Small intestine (tissue), 7 donors: Measurements from ENCODE around the gene GNB1L. TPM values are rescaled to one million over a fixed set of nuclear protein-coding genes. Genes with fewer than 3 reads are reported as not detected.
"Not testable (repeated sequence)": the region's sequence is repeated elsewhere in the genome, so short reads cannot be mapped to it uniquely, and the experiment has no call there.

Experiments
- DNase-seq, 2 donors: peaks; one replicate each; pipeline versions ENCODE4 v3.0.0 to v3.0.0-alpha.2; 2013
- FAIRE-seq: peaks from 2 replicates; lab custom pipeline; 2012; peaks lifted over from hg19 to GRCh38; lab: Jason Lieb, UNC
- H3K27ac ChIP-seq, 3 donors: one replicate each; pipeline ENCODE4 v1.5.1; 2013; ENCODE audit warnings: low read length in 2 of 3, mild to moderate bottlenecking in 2 of 3, control low read depth in 1 of 3, inconsistent platforms in 1 of 3, low read depth in 1 of 3, moderate library complexity in 1 of 3
- H3K27me3 ChIP-seq, 3 donors: one replicate each; pipeline ENCODE4 v1.6.1; 2013; ENCODE audit warnings: low read length in 3 of 3, inconsistent platforms in 1 of 3; ENCODE audit not compliant: control insufficient read depth in 3 of 3, insufficient read depth in 3 of 3
- H3K36me3 ChIP-seq, 3 donors: one replicate each; pipeline ENCODE4 v1.6.1; 2013; ENCODE audit warnings: low read length in 3 of 3, inconsistent platforms in 1 of 3, low read depth in 1 of 3, mild to moderate bottlenecking in 1 of 3, moderate library complexity in 1 of 3; ENCODE audit not compliant: control insufficient read depth in 3 of 3, insufficient read depth in 2 of 3
- H3K4me1 ChIP-seq, 3 donors: one replicate each; pipeline ENCODE4 v1.6.1; 2013; ENCODE audit warnings: low read length in 2 of 3, inconsistent platforms in 1 of 3, low read depth in 1 of 3, mild to moderate bottlenecking in 1 of 3, moderate library complexity in 1 of 3; ENCODE audit not compliant: control insufficient read depth in 3 of 3, insufficient read depth in 2 of 3
- H3K4me3 ChIP-seq, 3 donors: one replicate each; pipeline ENCODE4 v1.5.1; 2013; ENCODE audit warnings: low read length in 3 of 3, control low read depth in 1 of 3, inconsistent platforms in 1 of 3, low read depth in 1 of 3, mild to moderate bottlenecking in 1 of 3, moderate library complexity in 1 of 3
- H3K9me3 ChIP-seq, 2 donors: one replicate each; pipeline ENCODE4 v1.6.1; 2013; ENCODE audit warnings: low read depth in 1 of 2, low read length in 1 of 2; ENCODE audit not compliant: control insufficient read depth in 2 of 2, insufficient read depth in 1 of 2
- WGBS, 3 donors: extraction: QIAGEN DNeasy Blood & Tissue Kit; methylation state at CpG; one replicate each; pipeline ENCODE4 v1.1.7; 2013; 5-methylcytosine and 5-hydroxymethylcytosine counted together
- polyA plus RNA-seq, 4 donors: library from polyadenylated mRNA; stranded (reverse) in 3 of 4; unstranded in 1 of 4; fragments of 200-250 nt in 3 of 4; fragments of 120-200 nt in 1 of 4; gene quantifications; one replicate each; pipeline versions ENCODE4 v1.2.1 to v1.2.3, GENCODE V29; 2013
- donor health status: healthy with polysubstance abuse.
- donor health status: control.
- donor health status: control.
- donor health status: Bipolar disorder and iron deficiency.
- donor health status: healthy.

Gene GNB1L
- polyA plus RNA-seq, 4 donors, result 4.0 to 18.9 (median 9.8) TPM

GRCh38 chr22:19837915-19838314 lies 16.8 kb downstream of the GNB1L start:
- DNase-seq, result no peak
- Histone ChIP-seq H3K27ac (no peak overlapping the region), H3K27me3 (no peaks in the 10 kb centered on the region), H3K9me3 (no peaks in the 10 kb centered on the region), H3K36me3 (no peaks in the 10 kb centered on the region), H3K4me1 (peaks cover 0 to 10% (median 3%) of the 10 kb centered on the region in 3 donors), H3K4me3 (no peak overlapping the region)
- WGBS, 3 donors, result 93 to 96% (median 93%) methylated on average over 6 of the region's 6 CpGs
- FAIRE-seq, result no peak

- peaks cover 0 to 3% (median 0%) of the 10 kb centered on the region in 3 donors for H3K4me1 ChIP-seq
- H3K27ac ChIP-seq, result no peak overlapping the region
- FAIRE-seq, result no peak
- no peaks in the 10 kb centered on the region for H3K36me3 ChIP-seq
- no peak for DNase-seq
- H3K27me3 ChIP-seq, result no peaks in the 10 kb centered on the region
- no peak overlapping the region for H3K4me3 ChIP-seq
- no peaks in the 10 kb centered on the region for H3K9me3 ChIP-seq
Observed at GRCh38 chr22:19836512-19836911, 18.2 kb downstream of the GNB1L start.

GRCh38 chr22:19834599-19834998 lies 20.1 kb downstream of the GNB1L start:
- Histone ChIP-seq H3K27ac (no peak overlapping the region), H3K9me3 (no peaks in the 10 kb centered on the region), H3K4me3 (no peak overlapping the region), H3K4me1 (no peaks in the 10 kb centered on the region), H3K36me3 (no peaks in the 10 kb centered on the region), H3K27me3 (no peaks in the 10 kb centered on the region)
- no peak for FAIRE-seq
- no peak for DNase-seq

- not testable (repeated sequence) for H3K27me3 ChIP-seq, H3K4me1 ChIP-seq, H3K4me3 ChIP-seq, H3K9me3 ChIP-seq, FAIRE-seq, H3K36me3 ChIP-seq, DNase-seq, H3K27ac ChIP-seq
- 87 to 92% (median 88%) methylated on average over 9 of the region's 9 CpGs for WGBS, 3 donors
Observed at GRCh38 chr22:19833327-19833726, 21.3 kb downstream of the GNB1L start.

GRCh38 chr22:19832476-19833108 lies 22.1 kb downstream of the GNB1L start:
- H3K4me1 ChIP-seq, result no peaks in the 10 kb centered on the region
- no peak overlapping the region for H3K27ac ChIP-seq
- WGBS, 3 donors, result 80 to 88% (median 83%) methylated on average over 7 of the region's 7 CpGs
- no peak overlapping the region for H3K4me3 ChIP-seq
- no peaks in the 10 kb centered on the region for H3K27me3 ChIP-seq
- no peak for DNase-seq
- no peak for FAIRE-seq
- no peaks in the 10 kb centered on the region for H3K9me3 ChIP-seq
- no peaks in the 10 kb centered on the region for H3K36me3 ChIP-seq

- DNase-seq, H3K4me3 ChIP-seq, H3K27ac ChIP-seq, H3K9me3 ChIP-seq, FAIRE-seq, H3K27me3 ChIP-seq, H3K4me1 ChIP-seq, H3K36me3 ChIP-seq: not testable (repeated sequence)
- 77 to 98% (median 80%) methylated on average over 3 of the region's 3 CpGs for WGBS, 3 donors
Observed at GRCh38 chr22:19831979-19832378, 22.7 kb downstream of the GNB1L start.

- no peaks in the 10 kb centered on the region for H3K9me3 ChIP-seq
- H3K4me1 ChIP-seq, result no peaks in the 10 kb centered on the region
- H3K4me3 ChIP-seq, result no peak overlapping the region
- WGBS, 3 donors, result 94 to 99% (median 95%) methylated on average over 6 of the region's 6 CpGs
- FAIRE-seq (no peak), DNase-seq (no peak)
- no peak overlapping the region for H3K27ac ChIP-seq
- H3K36me3 ChIP-seq, result no peaks in the 10 kb centered on the region
- no peaks in the 10 kb centered on the region for H3K27me3 ChIP-seq
Observed at GRCh38 chr22:19831016-19831415, 23.7 kb downstream of the GNB1L start.

- WGBS, 3 donors, result 86 to 90% (median 87%) methylated on average over 2 of the region's 2 CpGs
Observed at GRCh38 chr22:19828035-19828401, 26.7 kb downstream of the GNB1L start.

More at GRCh38 chr22:19828035-19828401, 26.7 kb downstream of the GNB1L start:
- Histone ChIP-seq H3K27me3 (no peaks in the 10 kb centered on the region), H3K9me3 (no peaks in the 10 kb centered on the region), H3K36me3 (no peaks in the 10 kb centered on the region), H3K27ac (no peak overlapping the region), H3K4me3 (no peak overlapping the region), H3K4me1 (peaks cover 2 to 16% (median 4%) of the 10 kb centered on the region in 3 donors)
- DNase-seq, result no peak
- no peak for FAIRE-seq
